ENCODE results near the gene CYP46A1. TPM values are rescaled to one million over a fixed set of nuclear protein-coding genes. Genes with fewer than 3 reads are reported as not detected.

The CYP46A1 gene
- total and polyA plus RNA-seq, 9 donors = 2.3 to 6.3 (median 3.7) TPM

DNA sequence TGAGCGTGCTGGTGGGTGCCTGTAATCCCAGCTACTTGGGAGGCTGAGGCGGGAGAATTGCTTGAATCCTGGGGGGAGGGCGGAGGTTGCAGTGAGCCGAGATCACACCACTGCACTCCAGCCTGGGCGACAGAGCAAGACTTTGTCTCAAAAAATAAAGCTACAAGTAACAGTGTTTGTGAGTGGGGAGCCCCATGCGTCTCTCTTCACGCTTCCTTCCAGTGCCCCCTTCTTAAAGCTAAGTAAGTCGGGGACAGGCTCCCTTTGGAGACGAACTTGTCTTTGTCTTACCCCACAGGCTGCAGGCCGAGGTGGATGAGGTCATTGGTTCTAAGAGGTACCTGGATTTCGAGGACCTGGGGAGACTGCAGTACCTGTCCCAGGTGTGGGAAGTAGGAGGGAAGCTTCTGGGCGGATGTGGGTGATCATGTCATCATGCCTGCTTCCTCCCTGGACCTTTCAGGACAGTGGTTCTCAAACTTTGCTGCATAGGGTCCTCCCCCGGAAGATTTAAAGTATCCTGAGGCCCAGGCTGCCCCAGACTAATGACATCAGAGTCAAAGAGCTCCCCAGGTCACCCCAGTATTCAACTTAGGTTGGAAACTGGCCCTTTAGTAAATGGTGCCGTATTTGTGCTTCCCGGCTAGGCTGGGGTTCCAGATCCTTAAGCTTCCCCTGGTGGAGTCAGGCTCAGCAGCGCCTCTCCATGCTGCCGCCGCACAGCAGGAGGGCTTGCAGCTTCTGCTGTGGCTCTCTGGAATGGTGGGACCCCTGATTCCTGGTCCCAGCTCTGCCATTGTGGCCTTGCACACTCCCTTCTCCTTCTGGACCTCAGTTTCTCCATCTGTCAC is 37.1 kb downstream of the CYP46A1 start:
- DNase-seq = no peak
- Histone ChIP-seq H3K27me3 (ENCODE audit: control insufficient read depth, insufficient read depth, low read length) (no peaks in the 10 kb centered on the region), H3K36me3 (ENCODE audit: control insufficient read depth, insufficient read depth, low read length) (no peaks in the 10 kb centered on the region), H3K4me1 (ENCODE audit: control insufficient read depth, insufficient read depth, low read length) (no peaks in the 10 kb centered on the region), H3K9me3 (replicated peaks; ENCODE audit: control insufficient read depth, low read depth, low read length) (no peaks in the 10 kb centered on the region), H3K27ac (ENCODE audit: low read length) (no peak overlapping the region), H3K4me3 (ENCODE audit: low read length) (no peak overlapping the region)
- WGBS (ENCODE audit: insufficient coverage) = 84% methylated on average over 8 of the region's 18 CpGs

DNA sequence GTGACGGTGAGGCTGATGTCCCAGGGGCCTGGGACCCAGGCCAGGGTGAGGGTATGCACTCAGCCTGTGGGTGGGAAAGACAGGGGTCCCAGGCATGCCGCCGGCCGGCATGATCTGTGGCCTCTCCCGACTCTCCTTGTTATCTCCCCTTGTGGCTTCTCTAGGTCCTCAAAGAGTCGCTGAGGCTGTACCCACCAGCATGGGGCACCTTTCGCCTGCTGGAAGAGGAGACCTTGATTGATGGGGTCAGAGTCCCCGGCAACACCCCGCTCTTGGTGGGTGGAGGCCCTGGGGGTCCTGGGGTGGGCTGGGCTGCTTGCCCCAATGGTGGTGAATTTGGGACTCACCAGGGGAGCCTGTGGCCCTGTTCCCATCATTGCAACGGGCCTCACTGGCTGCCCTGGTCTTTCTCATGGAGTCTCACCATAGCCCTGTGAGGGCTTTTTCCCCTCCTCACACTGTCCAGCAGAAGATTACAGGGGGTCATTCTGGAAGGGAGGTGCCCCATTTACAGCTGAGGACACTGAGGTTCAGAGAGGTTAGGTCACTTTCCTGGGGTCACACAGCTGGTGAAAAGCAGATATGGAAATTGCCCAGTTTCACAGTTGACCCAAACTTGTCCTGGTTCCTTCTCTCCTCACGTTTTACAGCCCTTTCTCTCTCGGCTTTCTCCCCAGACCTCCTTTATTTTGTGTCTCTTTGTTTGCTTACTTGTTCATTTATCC is 37.9 kb downstream of the CYP46A1 start:
- no peak for DNase-seq
- Histone ChIP-seq H3K4me3 (ENCODE audit: low read length) (no peak overlapping the region), H3K9me3 (replicated peaks; ENCODE audit: control insufficient read depth, low read depth, low read length) (no peaks in the 10 kb centered on the region), H3K27me3 (ENCODE audit: control insufficient read depth, insufficient read depth, low read length) (no peaks in the 10 kb centered on the region), H3K27ac (ENCODE audit: low read length) (no peak overlapping the region), H3K4me1 (ENCODE audit: control insufficient read depth, insufficient read depth, low read length) (no peaks in the 10 kb centered on the region), H3K36me3 (ENCODE audit: control insufficient read depth, insufficient read depth, low read length) (no peaks in the 10 kb centered on the region)
- WGBS (ENCODE audit: insufficient coverage) = 86% methylated on average over 9 of the region's 12 CpGs

DNA sequence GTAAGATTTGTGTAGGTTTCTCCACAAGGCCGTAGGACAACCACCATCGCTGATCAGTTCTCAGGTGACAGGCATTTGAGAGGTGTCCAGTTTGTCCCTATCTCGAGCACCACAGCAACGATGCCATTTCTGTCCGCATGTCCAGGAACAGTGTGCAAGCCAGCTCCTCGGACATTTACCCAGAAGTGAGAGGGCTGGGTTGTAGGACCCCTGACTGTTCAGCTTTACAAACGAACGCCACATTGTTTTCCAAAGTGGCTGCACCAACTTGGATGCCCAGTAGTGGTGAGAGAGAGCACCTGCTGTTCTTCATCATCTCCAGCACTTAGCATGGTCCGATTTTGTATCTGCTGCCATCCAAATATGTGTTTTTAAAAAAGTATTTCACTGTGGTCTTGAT is 38.6 kb downstream of the CYP46A1 start:
- no peak overlapping the region for H3K4me3 ChIP-seq (ENCODE audit: low read length)
- H3K27me3 ChIP-seq (ENCODE audit: control insufficient read depth, insufficient read depth, low read length) = no peaks in the 10 kb centered on the region
- no peaks in the 10 kb centered on the region for H3K36me3 ChIP-seq (ENCODE audit: control insufficient read depth, insufficient read depth, low read length)
- no peaks in the 10 kb centered on the region for H3K9me3 ChIP-seq (replicated peaks; ENCODE audit: control insufficient read depth, low read depth, low read length)
- 84% methylated on average over 7 of the region's 9 CpGs for WGBS (ENCODE audit: insufficient coverage)
- no peak for DNase-seq
- no peaks in the 10 kb centered on the region for H3K4me1 ChIP-seq (ENCODE audit: control insufficient read depth, insufficient read depth, low read length)
- H3K27ac ChIP-seq (ENCODE audit: low read length) = no peak overlapping the region

DNA sequence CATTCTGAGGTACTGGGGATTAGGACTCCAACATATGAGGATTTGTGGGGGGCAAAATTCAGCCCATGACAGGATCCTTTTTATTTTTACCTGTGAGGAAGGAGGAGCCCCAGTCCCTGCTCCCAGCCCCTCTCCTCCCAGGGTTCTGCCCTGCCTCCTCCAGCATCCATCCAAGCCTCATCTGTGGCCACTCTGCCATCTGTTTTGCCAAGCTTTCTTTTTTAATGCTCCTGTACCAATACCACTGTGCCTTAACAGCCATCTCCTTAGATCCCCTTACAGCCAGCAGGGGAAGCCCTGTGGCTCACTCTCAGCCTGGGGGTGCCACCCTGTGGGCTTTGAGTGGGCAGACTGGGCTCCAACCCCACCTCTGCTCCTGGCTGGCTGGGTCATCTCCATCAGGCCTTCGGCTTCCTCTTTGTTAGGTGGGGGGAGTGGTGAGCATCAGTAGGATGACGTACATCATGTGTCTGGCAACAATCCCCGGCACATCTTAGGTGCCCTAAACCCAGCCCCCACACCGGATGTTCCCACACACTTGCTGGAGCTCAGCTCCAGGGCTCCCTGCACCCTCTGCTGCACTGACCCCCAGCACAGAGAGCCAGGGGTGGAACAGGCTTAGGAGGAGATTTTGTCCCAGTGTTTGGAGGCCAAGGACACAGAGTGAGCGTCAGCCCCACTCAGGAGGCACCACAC is 40.2 kb downstream of the CYP46A1 start:
- Histone ChIP-seq H3K4me3 (ENCODE audit: low read length) (no peak overlapping the region), H3K4me1 (ENCODE audit: control insufficient read depth, insufficient read depth, low read length) (no peaks in the 10 kb centered on the region), H3K27ac (ENCODE audit: low read length) (no peak overlapping the region), H3K36me3 (ENCODE audit: control insufficient read depth, insufficient read depth, low read length) (no peaks in the 10 kb centered on the region), H3K27me3 (ENCODE audit: control insufficient read depth, insufficient read depth, low read length) (no peaks in the 10 kb centered on the region), H3K9me3 (replicated peaks; ENCODE audit: control insufficient read depth, low read depth, low read length) (no peaks in the 10 kb centered on the region)
- DNase-seq = no peak
- WGBS (ENCODE audit: insufficient coverage) = 57% methylated on average over 1 of the region's 5 CpGs

DNA sequence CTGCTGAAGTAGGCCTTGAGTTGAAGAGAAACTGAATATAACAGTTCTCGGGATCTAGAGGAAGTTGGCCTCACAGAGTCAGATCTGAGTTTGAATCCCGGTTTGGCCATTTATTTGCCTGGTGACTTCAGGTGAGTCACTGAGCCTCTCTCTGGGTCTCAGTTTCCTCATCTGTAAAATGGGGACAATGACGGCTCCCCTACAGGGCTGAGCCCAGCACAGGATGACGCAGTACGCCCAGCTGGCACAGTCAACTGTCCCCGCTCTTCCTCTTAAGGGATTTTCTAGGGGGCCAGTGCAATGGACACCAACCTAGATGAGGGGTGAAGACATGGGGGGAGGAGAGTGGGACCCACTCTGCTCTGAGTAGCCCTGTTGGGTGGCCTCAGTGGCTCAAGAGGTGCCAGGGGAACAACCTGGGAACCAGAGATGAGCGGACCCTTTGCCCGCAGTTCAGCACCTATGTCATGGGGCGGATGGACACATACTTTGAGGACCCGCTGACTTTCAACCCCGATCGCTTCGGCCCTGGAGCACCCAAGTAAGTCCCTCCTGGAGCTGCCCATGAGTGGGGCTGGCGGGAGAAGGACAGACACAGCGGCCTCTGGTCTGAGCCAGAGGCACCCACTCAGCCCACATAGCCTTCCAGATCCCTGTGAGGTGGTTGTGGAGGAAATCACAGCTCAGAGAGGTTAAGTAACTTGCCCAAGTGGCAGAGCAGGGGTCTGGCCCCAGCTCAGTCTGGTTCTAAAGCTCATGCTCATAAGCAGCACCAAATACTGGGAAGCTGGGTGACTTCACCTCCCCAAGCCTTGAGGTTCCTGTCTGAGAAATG is 41.1 kb downstream of the CYP46A1 start:
- 94% methylated on average over 10 of the region's 15 CpGs for WGBS (ENCODE audit: insufficient coverage)

DNA sequence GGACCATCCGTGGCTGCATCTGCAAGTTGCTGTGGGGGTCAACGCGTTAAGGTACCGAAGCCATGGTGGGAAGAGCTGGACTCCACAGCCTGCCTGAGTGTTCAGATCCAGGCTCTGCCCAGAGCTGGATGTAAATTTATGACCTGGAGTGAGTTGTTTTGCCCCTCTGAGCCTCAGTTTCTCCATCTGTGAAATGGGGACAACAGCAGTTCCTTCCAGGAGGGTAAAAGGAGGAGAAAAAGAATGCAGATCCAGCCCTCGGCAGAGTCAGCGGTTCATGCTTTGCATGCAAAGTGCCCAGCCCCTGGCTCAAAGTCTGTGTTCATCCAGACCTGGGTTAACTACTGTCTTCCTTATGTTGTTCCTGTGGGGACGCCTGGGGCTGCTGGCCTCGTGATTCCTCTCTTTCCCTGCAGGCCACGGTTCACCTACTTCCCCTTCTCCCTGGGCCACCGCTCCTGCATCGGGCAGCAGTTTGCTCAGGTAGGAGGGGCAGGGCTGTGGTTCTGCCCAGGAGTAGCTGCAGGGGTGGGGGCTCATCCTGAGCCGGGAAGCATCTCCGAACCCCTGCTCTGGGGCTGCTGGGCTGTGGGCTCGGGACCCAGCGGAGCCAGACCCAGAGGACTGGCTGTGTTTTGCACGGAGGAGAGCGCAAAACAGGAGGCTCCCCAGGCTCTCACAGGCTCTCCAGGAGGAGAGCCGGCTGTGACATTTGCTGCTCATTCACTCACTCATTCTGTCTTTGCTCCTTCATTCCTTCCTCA is 41.9 kb downstream of the CYP46A1 start:
- WGBS (ENCODE audit: insufficient coverage) = 69% methylated on average over 14 of the region's 18 CpGs
- DNase-seq = no peak
- Histone ChIP-seq H3K27ac (ENCODE audit: low read length) (no peak overlapping the region), H3K9me3 (replicated peaks; ENCODE audit: control insufficient read depth, low read depth, low read length) (no peaks in the 10 kb centered on the region), H3K4me1 (ENCODE audit: control insufficient read depth, insufficient read depth, low read length) (peaks cover 9% of the 10 kb centered on the region), H3K4me3 (ENCODE audit: low read length) (no peak overlapping the region), H3K36me3 (ENCODE audit: control insufficient read depth, insufficient read depth, low read length) (no peaks in the 10 kb centered on the region), H3K27me3 (ENCODE audit: control insufficient read depth, insufficient read depth, low read length) (no peaks in the 10 kb centered on the region)

More for the DNA sequence above, 41.1 kb downstream of the CYP46A1 start:
- no peaks in the 10 kb centered on the region for H3K27me3 ChIP-seq (ENCODE audit: control insufficient read depth, insufficient read depth, low read length)
- no peak overlapping the region for H3K4me3 ChIP-seq (ENCODE audit: low read length)
- H3K36me3 ChIP-seq (ENCODE audit: control insufficient read depth, insufficient read depth, low read length) = no peaks in the 10 kb centered on the region
- peaks cover 3% of the 10 kb centered on the region for H3K4me1 ChIP-seq (ENCODE audit: control insufficient read depth, insufficient read depth, low read length)
- no peak overlapping the region for H3K27ac ChIP-seq (ENCODE audit: low read length)
- no peak for DNase-seq
- H3K9me3 ChIP-seq (replicated peaks; ENCODE audit: control insufficient read depth, low read depth, low read length) = no peaks in the 10 kb centered on the region

DNA sequence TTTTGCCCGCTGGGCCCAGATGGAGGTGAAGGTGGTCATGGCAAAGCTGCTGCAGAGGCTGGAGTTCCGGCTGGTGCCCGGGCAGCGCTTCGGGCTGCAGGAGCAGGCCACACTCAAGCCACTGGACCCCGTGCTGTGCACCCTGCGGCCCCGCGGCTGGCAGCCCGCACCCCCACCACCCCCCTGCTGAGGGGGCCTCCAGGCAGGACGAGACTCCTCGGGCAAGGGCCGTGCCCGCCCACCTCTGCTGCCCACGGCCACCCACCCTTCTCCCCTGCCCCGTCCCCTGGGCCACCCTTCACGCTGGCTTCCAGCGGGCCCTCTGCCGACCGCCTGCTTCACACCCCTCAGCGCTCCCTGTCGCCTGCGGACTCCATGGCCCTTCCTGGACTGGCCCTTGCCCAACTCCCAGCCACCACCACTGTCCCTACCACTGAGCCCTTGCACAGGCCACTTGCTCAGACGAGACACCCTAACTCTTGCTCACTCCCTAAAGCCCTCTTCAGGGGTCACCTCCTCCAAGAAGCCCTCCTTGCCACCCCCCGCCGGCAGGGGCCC is 42.5 kb downstream of the CYP46A1 start:
- Histone ChIP-seq H3K36me3 (ENCODE audit: control insufficient read depth, insufficient read depth, low read length) (no peaks in the 10 kb centered on the region), H3K27me3 (ENCODE audit: control insufficient read depth, insufficient read depth, low read length) (no peaks in the 10 kb centered on the region), H3K4me3 (ENCODE audit: low read length) (no peak overlapping the region), H3K9me3 (replicated peaks; ENCODE audit: control insufficient read depth, low read depth, low read length) (no peaks in the 10 kb centered on the region), H3K4me1 (ENCODE audit: control insufficient read depth, insufficient read depth, low read length) (peaks cover 15% of the 10 kb centered on the region), H3K27ac (ENCODE audit: low read length) (no peak overlapping the region)
- WGBS (ENCODE audit: insufficient coverage) = 71% methylated on average over 25 of the region's 26 CpGs
- DNase-seq = no peak

DNA sequence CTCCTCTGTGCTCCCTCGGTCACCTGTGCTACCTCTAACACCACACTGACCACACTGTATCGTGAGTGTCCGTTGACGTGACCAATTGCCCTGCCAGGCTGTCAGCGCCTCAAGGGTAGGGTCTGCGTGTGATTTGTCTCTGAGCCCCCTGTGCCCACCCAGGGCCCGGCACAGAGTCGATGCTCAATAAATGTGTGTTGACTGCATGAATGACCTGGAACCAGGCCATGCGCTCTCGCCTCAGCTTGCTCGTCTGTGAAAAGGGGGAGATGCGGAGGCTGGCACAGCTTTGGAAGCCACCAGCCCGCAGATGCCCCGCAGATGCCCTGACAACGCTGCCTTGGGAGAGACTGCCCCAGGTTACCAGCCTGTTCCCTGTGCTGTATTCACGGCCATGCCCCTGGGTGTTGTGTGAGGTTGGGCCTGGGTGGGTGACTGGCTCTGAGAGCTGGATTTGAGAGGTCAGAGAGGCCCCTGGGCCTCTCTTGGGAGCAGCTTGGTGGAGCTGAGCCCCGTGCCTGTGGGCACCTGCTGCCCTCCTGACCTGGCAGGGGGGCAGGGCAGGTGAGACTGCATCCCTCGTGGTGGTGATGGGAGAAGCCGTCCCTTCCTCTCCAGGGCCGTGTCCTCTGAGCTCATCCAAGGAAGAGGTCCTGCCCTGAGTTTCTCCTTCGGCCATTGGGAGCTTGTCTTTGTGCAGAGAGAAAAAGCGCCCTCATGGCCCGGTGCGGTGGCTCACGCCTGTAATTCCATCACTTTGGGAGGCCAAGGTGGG is 43.2 kb downstream of the CYP46A1 start:
- 86% methylated on average over 20 of the region's 25 CpGs for WGBS (ENCODE audit: insufficient coverage)
- DNase-seq = no peak
- Histone ChIP-seq H3K27me3 (ENCODE audit: control insufficient read depth, insufficient read depth, low read length) (no peaks in the 10 kb centered on the region), H3K9me3 (replicated peaks; ENCODE audit: control insufficient read depth, low read depth, low read length) (no peaks in the 10 kb centered on the region), H3K4me3 (ENCODE audit: low read length) (no peak overlapping the region), H3K27ac (ENCODE audit: low read length) (no peak overlapping the region), H3K36me3 (ENCODE audit: control insufficient read depth, insufficient read depth, low read length) (no peaks in the 10 kb centered on the region), H3K4me1 (ENCODE audit: control insufficient read depth, insufficient read depth, low read length) (peaks cover 21% of the 10 kb centered on the region)
